A549 (cell line): ENCODE data around the gene HPCAL1. TPM values are rescaled to one million over a fixed set of nuclear protein-coding genes. Genes with fewer than 3 reads are reported as not detected.

Experiments used
- ATAC-seq, 2 experiments: fragments of 200-7000 bp in 1 of 2; fragments of >200 bp in 1 of 2; cut with Nextera tagmentation in 1 of 2; cut with Tn5 transposase in 1 of 2; 3 replicates each; pipeline versions ENCODE4 v1.8.0 to v1.9.1; 2018 to 2020; ENCODE audit warnings: mild to moderate bottlenecking in 1 of 2, moderate library complexity in 1 of 2
- CTCF ChIA-PET: fragments of 300-600 bp; sonication (Branson Sonifier 250); formaldehyde crosslinking; extraction: SDS; loops from one replicate; lab custom pipeline; 2021; ENCODE audit warnings: antibody characterized with exemption, inconsistent platforms; lab: Yijun Ruan, JAX
- POLR2A ChIA-PET: fragments of 350-600 bp; formaldehyde crosslinking; extraction: SDS; loops from one replicate; lab custom pipeline; 2021; ENCODE audit warnings: antibody characterized with exemption, inconsistent platforms; lab: Yijun Ruan, JAX
- DNase-seq, 2 experiments: peaks; one replicate each; pipeline versions ENCODE4 v3.0.0 to v3.0.0-alpha.2; 2011 to 2016; ENCODE audit warnings: low read depth in 1 of 2, low spot score in 1 of 2
- FAIRE-seq: peaks from 2 replicates; lab custom pipeline; 2011; peaks lifted over from hg19 to GRCh38; lab: Jason Lieb, UNC
- H3K27ac ChIP-seq, 2 experiments: fragments of >200 bp; sonication (Bioruptor Twin); formaldehyde crosslinking; 3 replicates each; pipeline ENCODE4 v1.5.1; 2016 to 2017
- H3K4me1 ChIP-seq: fragments of >200 bp; sonication (Bioruptor Twin); formaldehyde crosslinking; 3 replicates; pipeline ENCODE4 v1.6.1; 2016
- H3K4me2 ChIP-seq: fragments of >200 bp; sonication (Bioruptor Twin); formaldehyde crosslinking; 3 replicates; pipeline ENCODE4 v1.6.1; 2016
- H3K4me3 ChIP-seq: fragments of >200 bp; sonication (Bioruptor Twin); formaldehyde crosslinking; 3 replicates; pipeline ENCODE4 v1.5.1; 2016
- H3K9me3 ChIP-seq: fragments of >200 bp; sonication (Bioruptor Twin); formaldehyde crosslinking; 3 replicates; pipeline ENCODE4 v1.6.1; 2016
- ATOH8 ChIP-seq: fragments of 250-450 bp; sonication (Bioruptor Pico); IDR thresholded peaks from 2 replicates; pipeline ENCODE4 v1.5.0; 2020; ENCODE audit warnings: low read depth, mild to moderate bottlenecking, moderate library complexity
- BCL3 ChIP-seq: fragments of >200 bp; sonication (Bioruptor Twin); formaldehyde crosslinking; IDR thresholded peaks from 3 replicates; pipeline ENCODE4 v1.6.1; 2016
- BHLHE40 ChIP-seq: IDR thresholded peaks from 2 replicates; pipeline ENCODE4 v1.6.1; 2012; ENCODE audit warnings: low read depth, low read length, inconsistent platforms
- CEBPB ChIP-seq, 2 experiments: fragments of >200 bp in 1 of 2; sonication (Bioruptor Twin) in 1 of 2; formaldehyde crosslinking in 1 of 2; IDR thresholded peaks; 2 replicates each; pipeline ENCODE4 v1.6.1; 2012 to 2016
- CHD2 ChIP-seq: fragments of 150-350 bp; IDR thresholded peaks from 2 replicates; pipeline ENCODE4 v1.6.1; 2014; ENCODE audit warnings: low read length; ENCODE audit not compliant: partially characterized antibody
- EHMT2 ChIP-seq: fragments of 200-600 bp; sonication (generic); IDR thresholded peaks from 2 replicates; pipeline ENCODE4 v1.6.1; 2016; ENCODE audit warnings: antibody characterized with exemption, low read depth, mild to moderate bottlenecking, moderate library complexity
- EP300 ChIP-seq, 2 experiments: fragments of >200 bp; sonication (Bioruptor Twin); formaldehyde crosslinking; IDR thresholded peaks; 2 replicates in 1 of 2; 3 replicates in 1 of 2; pipeline ENCODE4 v1.6.1; 2016 to 2017
- ESRRA ChIP-seq: fragments of 150-350 bp; IDR thresholded peaks from 2 replicates; pipeline ENCODE4 v1.6.1; 2014; ENCODE audit warnings: mild to moderate bottlenecking, low read length, borderline replicate concordance
- FOSB ChIP-seq: fragments of 250-450 bp; sonication (Bioruptor Pico); IDR thresholded peaks from 2 replicates; pipeline ENCODE4 v1.5.0; 2020; ENCODE audit warnings: mild to moderate bottlenecking, moderate library complexity
- FOSL2 ChIP-seq, 2 experiments: fragments of 450-650 bp in 1 of 2; fragments of >200 bp in 1 of 2; sonication (Bioruptor Twin) in 1 of 2; formaldehyde crosslinking; IDR thresholded peaks; 2 replicates each; pipeline versions ENCODE4 v1.5.0 to v1.6.1; 2016 to 2020; ENCODE audit warnings: mild to moderate bottlenecking in 1 of 2, moderate library complexity in 1 of 2
- GATA3 ChIP-seq: IDR thresholded peaks from 2 replicates; pipeline ENCODE4 v1.6.1; 2012; ENCODE audit warnings: borderline replicate concordance
- HES2 ChIP-seq: fragments of >200 bp; sonication (Bioruptor Twin); formaldehyde crosslinking; IDR thresholded peaks from 2 replicates; pipeline ENCODE4 v1.6.1; 2016
- KDM1A ChIP-seq: fragments of 200-600 bp; sonication (generic); IDR thresholded peaks from 2 replicates; pipeline ENCODE4 v1.6.1; 2016; ENCODE audit warnings: low read depth, mild to moderate bottlenecking
- KDM5A ChIP-seq: fragments of 200-600 bp; sonication (generic); IDR thresholded peaks from 2 replicates; pipeline ENCODE4 v1.6.1; 2016; ENCODE audit warnings: antibody characterized with exemption, mild to moderate bottlenecking
- MAFK ChIP-seq: fragments of 450-650 bp; IDR thresholded peaks from 2 replicates; pipeline ENCODE4 v1.6.1; 2014; ENCODE audit not compliant: partially characterized antibody
- NR3C1 ChIP-seq: fragments of >200 bp; sonication (Bioruptor Twin); formaldehyde crosslinking; IDR thresholded peaks from 3 replicates; pipeline ENCODE4 v1.6.1; 2017
- PHF8 ChIP-seq: fragments of 200-600 bp; sonication (generic); IDR thresholded peaks from 2 replicates; pipeline ENCODE4 v1.6.1; 2016; ENCODE audit warnings: low read depth, mild to moderate bottlenecking, antibody characterized with exemption, moderate library complexity, borderline replicate concordance
- POLR2A ChIP-seq: IDR thresholded peaks from 2 replicates; pipeline ENCODE4 v1.6.1; 2012; ENCODE audit warnings: mild to moderate bottlenecking, low read length
- RAD21 ChIP-seq, 2 experiments: fragments of >200 bp in 1 of 2; sonication (Bioruptor Twin) in 1 of 2; formaldehyde crosslinking in 1 of 2; IDR thresholded peaks in 1 of 2; conservative IDR thresholded peaks in 1 of 2; 2 replicates in 1 of 2; 3 replicates in 1 of 2; pipeline ENCODE4 v1.6.1; 2012 to 2018; ENCODE audit warnings: inconsistent platforms in 1 of 2
- RARB ChIP-seq: fragments of 250-450 bp; sonication (Bioruptor Pico); IDR thresholded peaks from 2 replicates; pipeline ENCODE4 v1.8.0; 2021; ENCODE audit warnings: mild to moderate bottlenecking, moderate library complexity
- SREBF2 ChIP-seq: fragments of 450-650 bp; IDR thresholded peaks from 2 replicates; pipeline ENCODE4 v1.6.1; 2014; ENCODE audit warnings: mild to moderate bottlenecking, moderate library complexity
- ZSCAN20 ChIP-seq: fragments of 250-450 bp; sonication (Bioruptor Pico); IDR thresholded peaks from 2 replicates; pipeline ENCODE4 v1.8.0; 2022; ENCODE audit warnings: mild to moderate bottlenecking, moderate library complexity
- WGBS: methylation state at CpG from one replicate; pipeline ENCODE4 v1.1.6; 2017; ENCODE audit errors: missing lambda C conversion rate; 5-methylcytosine and 5-hydroxymethylcytosine counted together
- polyA plus RNA-seq, 4 experiments: library from polyadenylated mRNA; depleted of rRNA in 3 of 4; stranded (reverse); fragments of >200 nt; fragmentation: RNase III in 1 of 4; extraction: RNeasy Plus Mini Kit Qiagen cat#74134 plus additional on column Dnase treatment in 1 of 4; gene quantifications; 2 replicates in 3 of 4; 3 replicates in 1 of 4; pipeline ENCODE4 v1.2.3, GENCODE V29; 2011 to 2017
- TF ChIP-seq, protein P1 (sequence below): fragments of >200 bp; sonication (Bioruptor Twin); formaldehyde crosslinking; IDR thresholded peaks from 3 replicates; pipeline ENCODE4 v1.5.1; 2016
- TF ChIP-seq, protein P2 (sequence below): IDR thresholded peaks from 2 replicates; pipeline ENCODE4 v1.6.1; 2012; ENCODE audit warnings: low read depth, borderline replicate concordance
- TF ChIP-seq, protein P3 (sequence below): fragments of 150-350 bp; IDR thresholded peaks from 2 replicates; pipeline ENCODE4 v1.6.1; 2014; ENCODE audit warnings: low read depth, mild to moderate bottlenecking, low read length

HPCAL1 gene
- polyA plus RNA-seq, 2 of the 4 experiments (the other 2 are of a cell fraction) = 44.4 to 66.4 TPM

GRCh38 chr2:10413991-10414451, 111.3 kb downstream of the HPCAL1 start:
- POLR2A ChIA-PET = no interaction called here
- peak overlapping the region in 1 of 2 experiments; percentile 23; a peak in 1 of 6 replicates for H3K27ac ChIP-seq
- peaks cover 21% of the 10 kb centered on the region for H3K4me1 ChIP-seq
- H3K4me2 ChIP-seq = no peak overlapping the region
- H3K9me3 ChIP-seq = peaks cover 9% of the 10 kb centered on the region; the same call in 1 of the 3 replicates
- FAIRE-seq = no peak
- H3K4me3 ChIP-seq = no peak overlapping the region
- DNase-seq = no peak
- CTCF ChIA-PET = interaction anchor here (0.8 to 25.7 kb wide), 5 partner anchors 13 to 341 kb away, joined by 3 to 374 read pairs (median 155); partner anchors contain the start of gene RRM2
- WGBS = 82% methylated on average over 7 of the region's 7 CpGs
- no peak for ATAC-seq
- TF ChIP-seq EHMT2 (no peak), KDM1A (no peak), RARB (CRISPR knock-in tag) (no peak), FOSB (no peak), RAD21 (conservative IDR thresholded peaks at IDR 0.05 in 1 of 2, IDR thresholded peaks at IDR 0.05 in 1 of 2) (no peak), CEBPB (IDR thresholded peaks at IDR 0.05) (no peak)
- TF ChIP-seq, protein P1, sequence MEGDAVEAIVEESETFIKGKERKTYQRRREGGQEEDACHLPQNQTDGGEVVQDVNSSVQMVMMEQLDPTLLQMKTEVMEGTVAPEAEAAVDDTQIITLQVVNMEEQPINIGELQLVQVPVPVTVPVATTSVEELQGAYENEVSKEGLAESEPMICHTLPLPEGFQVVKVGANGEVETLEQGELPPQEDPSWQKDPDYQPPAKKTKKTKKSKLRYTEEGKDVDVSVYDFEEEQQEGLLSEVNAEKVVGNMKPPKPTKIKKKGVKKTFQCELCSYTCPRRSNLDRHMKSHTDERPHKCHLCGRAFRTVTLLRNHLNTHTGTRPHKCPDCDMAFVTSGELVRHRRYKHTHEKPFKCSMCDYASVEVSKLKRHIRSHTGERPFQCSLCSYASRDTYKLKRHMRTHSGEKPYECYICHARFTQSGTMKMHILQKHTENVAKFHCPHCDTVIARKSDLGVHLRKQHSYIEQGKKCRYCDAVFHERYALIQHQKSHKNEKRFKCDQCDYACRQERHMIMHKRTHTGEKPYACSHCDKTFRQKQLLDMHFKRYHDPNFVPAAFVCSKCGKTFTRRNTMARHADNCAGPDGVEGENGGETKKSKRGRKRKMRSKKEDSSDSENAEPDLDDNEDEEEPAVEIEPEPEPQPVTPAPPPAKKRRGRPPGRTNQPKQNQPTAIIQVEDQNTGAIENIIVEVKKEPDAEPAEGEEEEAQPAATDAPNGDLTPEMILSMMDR = no peak
- TF ChIP-seq, protein P2, sequence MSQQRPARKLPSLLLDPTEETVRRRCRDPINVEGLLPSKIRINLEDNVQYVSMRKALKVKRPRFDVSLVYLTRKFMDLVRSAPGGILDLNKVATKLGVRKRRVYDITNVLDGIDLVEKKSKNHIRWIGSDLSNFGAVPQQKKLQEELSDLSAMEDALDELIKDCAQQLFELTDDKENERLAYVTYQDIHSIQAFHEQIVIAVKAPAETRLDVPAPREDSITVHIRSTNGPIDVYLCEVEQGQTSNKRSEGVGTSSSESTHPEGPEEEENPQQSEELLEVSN = no peak

DNA sequence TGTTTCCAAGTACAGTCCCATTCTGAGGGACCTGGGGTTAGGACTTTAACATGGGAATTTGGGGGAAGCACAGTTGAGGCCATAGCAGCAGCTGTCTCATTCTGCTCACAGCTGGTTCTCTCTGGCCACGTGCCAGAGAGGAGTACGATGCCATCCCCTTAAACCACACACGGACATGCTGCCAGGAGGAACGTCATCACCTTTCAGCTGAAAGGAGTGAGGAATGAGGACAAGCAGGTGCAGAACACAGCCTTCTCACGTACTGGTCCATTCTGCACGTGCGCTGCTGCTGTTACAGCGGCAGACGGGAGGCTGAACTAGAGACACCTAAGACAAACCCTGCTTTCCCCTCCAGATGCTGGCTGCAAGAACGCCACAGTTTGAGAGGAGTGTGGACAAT, 111.9 kb downstream of the HPCAL1 start:
- no peak for DNase-seq
- H3K4me3 ChIP-seq = no peak overlapping the region
- H3K4me2 ChIP-seq = no peak overlapping the region
- 90% methylated on average over 10 of the region's 10 CpGs for WGBS
- H3K9me3 ChIP-seq = peaks cover 9% of the 10 kb centered on the region; the same call in 1 of the 3 replicates
- TF ChIP-seq KDM5A (no peak), ATOH8 (CRISPR knock-in tag) (no peak), BCL3 (no peak), MAFK (no peak), FOSB (no peak), ESRRA (no peak), PHF8 (no peak), HES2 (no peak), EP300 (IDR thresholded peaks at IDR 0.05) (no peak), NR3C1 (no peak), BHLHE40 (no peak), RARB (CRISPR knock-in tag) (no peak), POLR2A (no peak), ZSCAN20 (CRISPR knock-in tag) (no peak), RAD21 (conservative IDR thresholded peaks at IDR 0.05 in 1 of 2, IDR thresholded peaks at IDR 0.05 in 1 of 2) (no peak), GATA3 (no peak), CHD2 (no peak), SREBF2 (no peak), FOSL2 (IDR thresholded peaks at IDR 0.05) (no peak), FOSL2 (CRISPR knock-in tag; IDR thresholded peaks at IDR 0.05) (no peak)
- TF ChIP-seq, protein P3, sequence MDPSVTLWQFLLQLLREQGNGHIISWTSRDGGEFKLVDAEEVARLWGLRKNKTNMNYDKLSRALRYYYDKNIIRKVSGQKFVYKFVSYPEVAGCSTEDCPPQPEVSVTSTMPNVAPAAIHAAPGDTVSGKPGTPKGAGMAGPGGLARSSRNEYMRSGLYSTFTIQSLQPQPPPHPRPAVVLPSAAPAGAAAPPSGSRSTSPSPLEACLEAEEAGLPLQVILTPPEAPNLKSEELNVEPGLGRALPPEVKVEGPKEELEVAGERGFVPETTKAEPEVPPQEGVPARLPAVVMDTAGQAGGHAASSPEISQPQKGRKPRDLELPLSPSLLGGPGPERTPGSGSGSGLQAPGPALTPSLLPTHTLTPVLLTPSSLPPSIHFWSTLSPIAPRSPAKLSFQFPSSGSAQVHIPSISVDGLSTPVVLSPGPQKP = no peak
- TF ChIP-seq, all 56 proteins: peak for 0
- Histone ChIP-seq H3K27ac (no peak overlapping the region), H3K4me1 (peaks cover 16% of the 10 kb centered on the region; the same call in 2 of the 3 replicates)
- ChIA-PET POLR2A (no interaction called here), CTCF (interaction anchor here (0.8 to 25.7 kb wide), 6 partner anchors 12 to 601 kb away, joined by 3 to 374 read pairs (median 6); partner anchors contain the start of gene RRM2)
- ATAC-seq = no peak
- FAIRE-seq = no peak
